Stomach (tissue), 9 donors: Measurements from ENCODE around the gene SRSF4. TPM values are rescaled to one million over a fixed set of nuclear protein-coding genes. Genes with fewer than 3 reads are reported as not detected.
A peak's percentile ranks its signal among the peaks of the same experiment; 100 is the strongest.

ENCODE experiments used
- DNase-seq, 2 donors: peaks; one replicate each; pipeline versions ENCODE4 v3.0.0 to v3.0.0-alpha.2; 2013 to 2019
- H3K27ac ChIP-seq, 5 donors: fragments of 200-600 bp in 4 of 5; sonication (generic) in 4 of 5; one replicate each; pipeline ENCODE4 v1.5.1; 2013 to 2019; ENCODE audit warnings: mild to moderate bottlenecking in 1 of 5, moderate library complexity in 1 of 5
- H3K27me3 ChIP-seq, 3 donors: fragments of 200-600 bp; sonication (generic); one replicate each; pipeline ENCODE4 v1.5.1; 2017 to 2019; ENCODE audit warnings: mixed run types in 1 of 3
- H3K36me3 ChIP-seq, 4 donors: fragments of 200-600 bp; sonication (generic); 1 replicate in 3 of 4; 2 replicates in 1 of 4; pipeline ENCODE4 v1.5.1; 2016 to 2019
- H3K4me1 ChIP-seq, 4 donors: fragments of 200-600 bp; sonication (generic); one replicate each; pipeline ENCODE4 v1.5.1; 2016 to 2019
- H3K4me3 ChIP-seq, 4 donors: fragments of 200-600 bp; sonication (generic) in 3 of 4; one replicate each; pipeline ENCODE4 v1.5.1; 2016 to 2019; ENCODE audit warnings: mild to moderate bottlenecking in 1 of 4
- H3K9me3 ChIP-seq, 4 donors: fragments of 200-600 bp; sonication (generic); one replicate each; pipeline ENCODE4 v1.5.1; 2016 to 2019
- CTCF ChIP-seq, 7 experiments: fragments of 450-650 bp in 4 of 7; fragments of 200-600 bp in 3 of 7; sonication (generic) in 3 of 7; IDR thresholded peaks; one replicate each; pipeline ENCODE4 v1.5.1; 2016 to 2019; ENCODE audit warnings: antibody characterized with exemption in 7 of 7, control low read depth in 2 of 7, mild to moderate bottlenecking in 1 of 7
- EP300 ChIP-seq: sonication (generic); formaldehyde crosslinking; IDR thresholded peaks from one replicate; pipeline ENCODE4 v1.6.1; 2017; ENCODE audit warnings: antibody characterized with exemption
- POLR2A ChIP-seq, 4 donors: fragments of 450-650 bp; IDR thresholded peaks; one replicate each; pipeline ENCODE4 v1.6.1; 2016; ENCODE audit warnings: antibody characterized with exemption in 4 of 4, control low read depth in 2 of 4, mild to moderate bottlenecking in 1 of 4, moderate library complexity in 1 of 4
- POLR2AphosphoS5 ChIP-seq, 3 donors: sonication (generic); formaldehyde crosslinking; IDR thresholded peaks; one replicate each; pipeline ENCODE4 v1.6.1; 2016; ENCODE audit warnings: antibody characterized with exemption in 3 of 3
- WGBS, 5 donors: extraction: QIAGEN DNeasy Blood & Tissue Kit in 3 of 5; methylation state at CpG; one replicate each; pipeline versions ENCODE4 v1.1.5 to v1.1.7; 2013 to 2018; 5-methylcytosine and 5-hydroxymethylcytosine counted together
- intact Hi-C: fragments of 100-400 bp; cut with DNase I; formaldehyde crosslinking; loops from one replicate; pipeline ENCODE4 v1.15.1; 2023; ENCODE audit warnings: low total_unique reads
- polyA plus RNA-seq, 3 donors: library from polyadenylated mRNA; stranded (reverse); fragments of 200-250 nt; gene quantifications; one replicate each; pipeline ENCODE4 v1.2.3, GENCODE V29; 2013
- total RNA-seq, 5 donors: library from RNA; depleted of rRNA; stranded (reverse); fragments of >200 nt; gene quantifications; one replicate each; pipeline versions ENCODE4 v1.1.0 to v1.2.3, GENCODE V29; 2014 to 2016
- donor health status: healthy with polysubstance abuse.
- donor health status: Bipolar disorder and iron deficiency.
- donor health status: healthy.

The SRSF4 gene
- total and polyA plus RNA-seq, 8 donors: 25.1 to 328 (median 53.1) TPM

- 33 to 42% (median 35%) methylated on average over 4 of the region's 4 CpGs for WGBS, 5 donors
- Histone ChIP-seq H3K4me1 (peaks cover 39 to 70% (median 58%) of the 10 kb centered on the region in 4 donors), H3K27ac (peak overlapping the region in 3 of 5 donors; percentile 59 to 100 (median 70))
Measured at GRCh38 chr1:29176576-29176975, 5.1 kb downstream of the SRSF4 start.

GRCh38 chr1:29172415-29172939, 9.2 kb downstream of the SRSF4 start:
- 84 to 92% (median 90%) methylated on average over 7 to 8 of the region's 8 CpGs for WGBS, 5 donors
- peak in 1 of 2 donors; percentile 8 for DNase-seq
- H3K4me3 ChIP-seq: no peak overlapping the region
- H3K36me3 ChIP-seq: peaks cover under 1 to 23% (median 17%) of the 10 kb centered on the region in 4 donors
- H3K27ac ChIP-seq: no peak overlapping the region
- TF ChIP-seq POLR2A (IDR thresholded peaks at IDR 0.05): no peak
- TF ChIP-seq CTCF (IDR thresholded peaks at IDR 0.05): no peak
- no peak for TF ChIP-seq POLR2AphosphoS5 (IDR thresholded peaks at IDR 0.05)
- no peak for TF ChIP-seq EP300
- intact Hi-C loops: no loop called here
- H3K27me3 ChIP-seq: no peaks in the 10 kb centered on the region
- no peaks in the 10 kb centered on the region for H3K9me3 ChIP-seq
- H3K4me1 ChIP-seq: peaks cover 26 to 78% (median 51%) of the 10 kb centered on the region in 4 donors

More at GRCh38 chr1:29176576-29176975, 5.1 kb downstream of the SRSF4 start:
- Histone ChIP-seq H3K36me3 (peaks cover 0 to 18% (median 8%) of the 10 kb centered on the region in 4 donors), H3K9me3 (no peaks in the 10 kb centered on the region), H3K4me3 (no peak overlapping the region), H3K27me3 (no peaks in the 10 kb centered on the region)
- TF ChIP-seq CTCF (IDR thresholded peaks at IDR 0.05): no peak
- no peak for TF ChIP-seq POLR2A (IDR thresholded peaks at IDR 0.05)
- TF ChIP-seq EP300: no peak
- no peak for TF ChIP-seq POLR2AphosphoS5 (IDR thresholded peaks at IDR 0.05)
- intact Hi-C loops: no loop called here
- DNase-seq: no peak

- Histone ChIP-seq H3K9me3 (no peaks in the 10 kb centered on the region), H3K36me3 (peaks cover 9 to 32% (median 26%) of the 10 kb centered on the region in 4 donors), H3K27me3 (no peaks in the 10 kb centered on the region), H3K4me3 (no peak overlapping the region), H3K27ac (no peak overlapping the region), H3K4me1 (peaks cover 22 to 77% (median 49%) of the 10 kb centered on the region in 4 donors)
- DNase-seq: no peak
- intact Hi-C loops: no loop called here
- no peak for TF ChIP-seq POLR2A (IDR thresholded peaks at IDR 0.05)
- no peak for TF ChIP-seq EP300
- TF ChIP-seq POLR2AphosphoS5 (IDR thresholded peaks at IDR 0.05): no peak
- TF ChIP-seq CTCF (IDR thresholded peaks at IDR 0.05): no peak
- 78 to 88% (median 85%) methylated on average over 5 of the region's 5 CpGs for WGBS, 5 donors
Measured at GRCh38 chr1:29171521-29171920, 10.2 kb downstream of the SRSF4 start.

GRCh38 chr1:29171089-29171488, 10.6 kb downstream of the SRSF4 start:
- no peak for TF ChIP-seq POLR2AphosphoS5 (IDR thresholded peaks at IDR 0.05)
- H3K4me1 ChIP-seq: peaks cover 18 to 77% (median 48%) of the 10 kb centered on the region in 4 donors

GRCh38 chr1:29169976-29170375, 11.7 kb downstream of the SRSF4 start:
- Histone ChIP-seq H3K36me3 (peaks cover 23 to 48% (median 42%) of the 10 kb centered on the region in 4 donors), H3K4me1 (peaks cover 14 to 80% (median 47%) of the 10 kb centered on the region in 4 donors), H3K4me3 (no peak overlapping the region), H3K27ac (no peak overlapping the region), H3K9me3 (no peaks in the 10 kb centered on the region), H3K27me3 (no peaks in the 10 kb centered on the region)
- DNase-seq: no peak
- TF ChIP-seq CTCF (IDR thresholded peaks at IDR 0.05): no peak
- TF ChIP-seq POLR2A (IDR thresholded peaks at IDR 0.05): no peak
- no peak for TF ChIP-seq POLR2AphosphoS5 (IDR thresholded peaks at IDR 0.05)
- TF ChIP-seq EP300: no peak
- intact Hi-C loops: no loop called here
- 66 to 78% (median 71%) methylated on average over 3 of the region's 3 CpGs for WGBS, 5 donors

More at GRCh38 chr1:29171089-29171488, 10.6 kb downstream of the SRSF4 start:
- no peak overlapping the region for H3K4me3 ChIP-seq
- H3K27me3 ChIP-seq: no peaks in the 10 kb centered on the region
- H3K36me3 ChIP-seq: peaks cover 13 to 37% (median 31%) of the 10 kb centered on the region in 4 donors
- H3K27ac ChIP-seq: no peak overlapping the region
- WGBS, 5 donors: 23 to 42% (median 36%) methylated on average over 3 of the region's 3 CpGs
- intact Hi-C loops: no loop called here
- no peaks in the 10 kb centered on the region for H3K9me3 ChIP-seq
- DNase-seq: no peak
